ENCODE results near the gene TAS1R2.

DNA sequence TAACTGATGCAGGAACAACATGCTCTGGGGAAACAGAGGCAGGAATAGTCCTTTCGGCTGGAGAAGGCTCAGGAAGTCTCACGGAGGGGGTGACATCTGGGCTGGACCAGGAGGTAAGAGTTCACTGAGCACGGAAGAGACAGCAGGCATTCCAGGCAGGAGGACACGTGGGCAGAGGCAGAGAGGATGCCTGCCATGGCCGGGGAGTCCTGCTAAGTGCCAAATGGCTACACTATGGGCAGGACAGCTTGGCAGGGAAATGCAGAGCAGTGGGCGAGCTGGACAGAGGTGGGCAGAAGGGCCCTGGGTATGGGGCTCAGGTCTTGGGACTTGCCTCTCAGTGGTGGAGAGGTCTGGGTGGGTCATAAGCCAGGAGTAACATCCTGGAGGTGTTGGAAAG is 25.3 kb upstream of the TAS1R2 start:
- TF ChIP-seq POLR2AphosphoS5 (IDR thresholded peaks at IDR 0.05; ENCODE audit: borderline replicate concordance, low read depth, low read length) (no peak), EZH2 (IDR thresholded peaks at IDR 0.05) (no peak)

Measured in SK-N-MC (cell line).